Stimulated activated CD4-positive, alpha-beta T cell treated with anti-CD3 and anti-CD28 coated beads, Interleukin-4, amount 100 ng/mL, for 48 hours (primary cell): ENCODE measurements around the gene CCDC57.

Source experiments
- DNase-seq, 2 donors: peaks; one replicate each; pipeline ENCODE4 v3.0.0-alpha.2; 2020; ENCODE audit warnings: low read depth in 2 of 2

The CCDC57 gene

DNA sequence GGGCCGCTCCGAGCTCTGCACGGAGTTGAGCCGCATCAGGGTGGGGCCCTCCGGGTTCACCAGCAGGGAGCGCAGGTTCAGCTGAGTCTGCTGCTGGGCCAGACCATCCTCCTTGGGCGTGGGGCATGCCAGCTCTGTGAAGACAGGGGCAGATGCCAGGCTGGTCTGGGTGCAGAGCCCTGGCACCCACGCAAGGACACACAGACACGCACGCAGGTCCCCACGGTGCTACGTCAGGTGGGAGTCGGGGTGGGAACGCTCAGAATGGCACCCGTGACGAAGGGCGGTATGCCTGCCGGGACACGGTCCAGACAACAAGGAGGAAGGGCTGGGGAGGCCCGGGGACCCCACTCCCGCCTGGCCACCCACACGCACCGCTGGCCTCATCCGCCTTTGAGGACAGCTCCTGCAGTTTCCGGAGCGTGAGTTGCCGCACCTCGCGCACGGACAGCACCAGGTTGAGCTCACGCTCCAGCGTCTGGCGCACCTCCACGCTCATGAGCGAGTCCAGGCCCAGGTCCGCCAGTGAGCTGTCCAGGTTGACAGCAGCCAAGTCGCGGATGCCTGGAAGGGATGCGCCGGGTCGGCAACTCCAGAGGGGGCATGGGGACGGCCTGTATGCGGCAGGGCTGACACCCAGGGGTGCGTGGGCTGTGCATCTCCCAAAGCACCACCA lies 131.7 kb downstream of the CCDC57 start:
- no peak for DNase-seq

DNA sequence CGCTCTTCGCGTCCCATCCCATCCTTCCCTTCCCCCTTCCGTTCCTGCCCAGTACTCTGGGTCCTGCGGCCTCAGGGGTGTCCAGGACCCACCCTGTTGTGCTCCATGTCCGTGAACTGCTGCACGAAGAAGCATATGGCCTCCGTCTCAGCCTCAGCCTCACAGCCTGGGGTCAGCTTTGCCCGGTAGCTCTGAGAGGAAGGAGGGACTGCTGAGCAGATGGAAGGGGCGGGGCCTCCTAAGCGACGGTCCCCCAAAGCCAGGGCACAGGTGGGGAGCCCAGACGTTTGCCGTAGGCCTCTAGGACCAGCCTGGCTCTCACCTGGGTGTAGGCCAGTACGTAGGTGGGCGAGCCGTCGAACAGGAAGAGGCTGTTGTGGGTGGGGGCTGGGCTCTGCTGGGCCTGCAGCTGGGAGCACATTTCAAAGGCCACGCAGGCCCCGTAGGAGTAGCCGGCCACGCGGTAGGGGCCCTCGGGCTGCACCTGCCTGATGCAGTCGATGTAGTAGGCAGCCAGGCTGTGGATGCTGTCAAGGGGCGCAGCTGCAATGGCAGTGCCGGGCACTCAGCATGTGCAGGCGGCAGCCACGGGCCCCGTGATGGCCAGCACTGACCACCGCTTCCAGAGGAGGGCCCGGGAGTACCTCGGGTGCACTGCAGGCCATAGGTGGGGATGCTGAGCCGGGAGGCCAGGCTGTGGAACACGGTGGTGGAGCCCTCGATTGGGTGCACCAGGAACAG lies 132.4 kb downstream of the CCDC57 start:
- no peak for DNase-seq

DNA sequence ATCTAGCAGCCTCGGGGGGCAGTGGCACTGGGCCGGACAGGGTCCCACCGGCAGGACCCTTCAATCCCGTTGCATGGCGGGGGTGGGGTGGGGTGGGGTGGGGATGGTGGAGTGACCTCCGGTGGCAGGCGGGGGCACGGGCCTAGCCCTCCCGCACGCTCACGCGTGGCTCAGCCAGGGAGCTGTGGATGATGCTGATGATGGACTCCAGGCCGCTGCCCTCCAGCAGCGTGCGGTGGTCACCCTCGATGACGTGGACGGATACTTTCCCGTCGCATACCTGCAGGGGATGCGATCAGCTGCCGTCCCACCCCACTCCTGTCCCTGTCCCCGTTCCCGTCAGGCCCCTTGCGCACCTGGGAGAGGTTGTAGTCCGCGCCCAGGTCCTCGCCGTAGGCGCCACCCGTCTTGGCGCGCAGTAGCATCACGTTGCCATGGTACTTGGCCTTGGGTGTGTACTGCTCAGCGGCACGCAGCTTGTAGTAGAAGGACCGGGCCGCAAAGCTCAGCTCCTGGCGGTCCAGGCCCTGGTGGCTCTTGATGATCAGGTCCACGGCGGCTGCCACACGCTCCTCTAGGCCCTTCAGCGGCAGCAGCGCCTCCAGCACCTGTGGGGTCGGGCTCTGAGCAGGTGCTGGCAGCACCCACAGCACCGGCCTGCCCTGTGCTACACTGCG lies 133.5 kb downstream of the CCDC57 start:
- no peak for DNase-seq

DNA sequence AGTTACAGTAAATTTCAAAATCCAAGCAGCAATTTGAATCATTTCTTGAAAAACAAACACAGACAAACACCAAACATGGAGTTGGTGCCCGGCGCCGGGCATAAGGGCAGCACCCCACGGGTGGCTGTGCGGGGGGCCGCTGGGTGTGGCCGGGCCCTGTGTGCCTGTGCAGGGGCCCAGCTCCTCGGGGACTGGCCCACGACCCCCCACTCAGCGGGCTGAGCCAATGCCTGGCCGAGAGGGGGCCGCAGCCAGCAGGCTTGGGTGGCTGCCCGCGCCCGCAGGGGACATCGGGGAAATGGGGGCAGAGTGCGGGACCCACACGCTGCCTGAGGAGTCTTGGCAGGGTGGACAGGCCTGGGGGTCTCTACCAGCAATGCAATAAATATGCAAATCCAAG lies 134.2 kb downstream of the CCDC57 start:
- no peak for DNase-seq

GRCh38 chr17:82077617-82078358 lies 134.9 kb downstream of the CCDC57 start:
- no peak for DNase-seq

GRCh38 chr17:82076785-82077591 lies 135.7 kb downstream of the CCDC57 start:
- DNase-seq: no peak

DNA sequence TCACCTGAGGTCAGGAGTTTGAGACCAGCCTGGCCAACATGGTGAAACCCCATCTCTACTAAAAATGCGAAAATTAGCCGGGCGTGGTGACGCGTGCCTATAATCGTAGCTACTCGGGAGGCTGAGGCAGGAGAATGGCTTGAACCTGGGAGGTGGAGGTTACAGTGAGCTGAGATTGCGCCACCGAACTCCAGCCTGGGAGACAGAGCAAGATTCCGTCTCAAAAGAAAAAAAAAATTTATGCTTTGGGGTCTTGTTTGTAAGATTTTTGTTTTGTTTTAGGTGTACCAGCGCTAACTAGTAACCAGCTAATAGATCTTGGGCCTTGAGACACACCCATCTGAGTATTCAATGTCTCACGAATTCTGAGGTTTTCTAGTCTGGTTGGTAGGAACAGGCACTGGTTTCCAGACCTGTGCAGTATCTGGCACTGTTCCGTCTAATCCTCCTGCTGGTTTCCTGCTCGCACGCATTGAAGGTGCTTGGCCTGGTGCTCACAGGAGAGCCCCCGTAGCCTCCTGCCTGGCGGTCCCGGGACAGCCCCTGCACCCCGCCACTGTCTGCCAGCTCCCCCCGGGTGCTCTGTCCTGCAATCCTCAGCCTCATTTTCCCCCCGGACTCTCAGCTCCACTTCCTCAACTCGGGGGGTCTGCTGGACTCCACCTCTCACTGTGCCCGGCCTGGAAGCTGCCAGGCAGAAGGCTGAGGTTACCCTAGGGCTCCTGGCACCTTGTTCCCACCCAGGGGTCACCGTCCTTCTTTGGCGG lies 136.4 kb downstream of the CCDC57 start:
- no peak for DNase-seq

DNA sequence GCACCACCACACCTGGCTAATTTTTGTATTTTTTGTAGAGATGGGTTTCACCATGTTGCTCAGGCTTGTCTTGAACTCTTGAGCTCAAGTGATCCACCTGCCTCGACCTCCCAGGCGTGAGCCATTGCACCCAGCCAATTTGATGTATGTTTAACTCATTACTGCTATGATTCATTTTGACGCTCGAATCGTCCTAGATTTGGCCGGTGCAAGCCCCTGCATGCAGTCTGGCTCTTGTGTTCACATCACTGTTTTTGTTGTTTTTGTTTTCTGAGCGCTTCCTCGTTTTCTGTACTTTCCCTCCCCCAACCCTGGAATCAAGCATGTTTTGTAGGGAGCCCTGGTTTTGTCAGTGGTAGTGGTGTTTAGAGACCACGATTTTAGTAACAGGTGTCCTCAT lies 139.2 kb downstream of the CCDC57 start:
- DNase-seq: no peak

DNA sequence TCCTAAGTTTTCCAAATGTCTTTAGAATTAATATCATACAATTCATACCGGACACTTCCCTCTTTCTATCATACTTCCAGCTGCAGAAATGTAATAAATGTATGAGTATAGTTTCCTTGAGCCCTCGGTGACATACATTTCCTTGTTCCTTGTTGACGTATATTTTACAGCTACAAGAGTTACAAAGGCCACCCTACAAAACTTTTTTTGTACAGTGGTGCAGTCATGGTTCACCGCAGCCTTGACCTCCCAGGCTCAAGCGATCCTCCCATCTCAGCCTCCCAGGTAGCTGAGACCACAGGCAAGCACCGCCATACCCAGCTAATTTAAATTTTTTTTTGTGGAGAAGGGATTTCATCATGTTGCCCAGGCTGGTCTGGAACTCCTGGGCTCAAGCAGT lies 139.8 kb downstream of the CCDC57 start:
- no peak for DNase-seq

DNA sequence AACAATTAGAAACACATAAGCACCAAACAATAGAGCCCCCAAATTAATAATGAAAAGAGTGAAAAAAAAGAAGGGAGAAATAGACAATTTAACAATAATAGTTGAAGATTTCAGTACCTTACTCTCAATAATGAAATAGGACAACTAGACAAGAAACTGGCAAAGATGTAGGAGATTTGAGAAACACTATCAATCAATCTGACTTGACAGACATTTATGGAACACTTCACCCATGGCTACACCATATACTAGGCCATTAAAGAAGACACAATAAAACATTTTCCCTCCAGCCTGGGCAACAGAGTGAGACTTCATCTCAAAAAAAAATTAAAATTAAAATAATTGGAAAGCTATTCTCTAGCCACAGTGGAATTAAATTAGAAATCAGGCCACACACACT lies 142.0 kb downstream of the CCDC57 start:
- DNase-seq: no peak

GRCh38 chr17:82065638-82066303 lies 146.9 kb downstream of the CCDC57 start, which contains the start of gene DUS1L:
Gene DUS1L (minus strand): TSS chr17:82065804. CDS start chr17:82065059, 745 bp downstream.
- peak; percentile 59 to 63 for DNase-seq

GRCh38 chr17:82065193-82065637 lies 147.4 kb downstream of the CCDC57 start:
- peak in 1 of 2 donors; percentile 23 for DNase-seq

GRCh38 chr17:82064433-82065192 lies 148.0 kb downstream of the CCDC57 start:
- no peak for DNase-seq

DNA sequence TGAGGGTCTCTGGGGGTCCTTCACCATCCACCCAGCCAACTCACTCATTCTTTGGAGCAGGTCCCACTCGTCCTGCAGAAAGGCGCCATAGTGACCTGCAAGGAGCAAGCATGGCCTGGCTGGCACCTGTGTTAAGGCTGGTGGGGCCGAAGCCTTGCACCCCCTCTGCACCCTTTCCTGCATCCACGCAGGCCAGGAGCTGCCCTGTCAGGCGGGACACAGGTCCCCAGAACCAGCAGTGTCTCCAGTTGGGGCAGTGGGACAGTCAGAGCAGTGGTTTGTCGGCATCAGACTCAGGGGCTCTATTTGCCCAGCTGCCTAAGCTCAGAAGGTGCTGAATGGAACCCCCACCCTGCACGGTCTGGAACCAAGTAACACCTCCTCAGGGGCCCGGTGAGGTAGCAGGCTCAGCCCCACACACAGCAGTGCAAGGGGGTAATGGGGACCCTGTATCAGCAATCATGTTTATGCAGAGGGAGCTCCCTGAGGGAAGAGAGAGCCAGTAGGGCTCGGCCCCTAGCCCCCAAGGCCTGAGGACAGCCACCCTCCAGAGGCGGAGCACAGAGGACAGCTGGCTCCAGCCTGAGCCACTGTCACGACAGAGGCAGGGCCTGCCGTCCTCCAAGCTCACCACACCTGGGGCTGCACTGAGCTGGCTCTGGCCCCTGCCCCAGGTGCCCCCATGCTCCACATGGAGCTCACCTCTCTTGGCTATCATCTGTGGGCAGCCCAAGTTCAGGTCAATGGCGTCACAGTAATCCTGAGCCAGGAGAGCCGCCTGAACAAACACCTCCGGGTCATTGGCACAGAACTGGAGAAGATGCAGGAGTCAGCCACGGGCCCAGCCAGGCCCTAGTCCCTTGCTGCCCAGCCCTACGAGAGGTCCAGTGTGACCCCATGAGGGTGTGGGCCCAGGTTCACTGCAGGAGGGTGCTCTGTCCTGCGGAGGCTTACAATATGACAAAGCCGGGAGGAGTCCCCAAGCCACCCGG lies 148.9 kb downstream of the CCDC57 start:
- DNase-seq: no peak

DNA sequence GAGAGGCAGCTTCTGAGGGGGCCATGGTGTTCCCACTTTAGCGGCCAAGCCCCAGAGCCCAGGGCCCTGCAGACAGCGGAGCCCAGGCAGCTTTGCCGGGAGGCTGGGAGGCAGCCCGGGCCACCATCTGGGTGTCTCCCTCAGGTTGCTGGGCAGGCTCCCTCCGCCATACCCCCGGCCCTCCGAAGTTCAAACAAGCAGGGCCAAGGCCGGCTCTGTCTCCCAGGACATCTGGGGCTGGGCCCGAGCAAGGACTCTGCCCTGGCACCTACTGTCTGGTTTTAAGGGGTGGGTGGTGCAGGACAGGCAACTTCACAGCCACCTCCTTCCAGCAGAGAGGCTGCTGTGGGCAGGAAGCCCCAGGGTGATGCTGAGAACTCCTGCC lies 149.7 kb downstream of the CCDC57 start:
- DNase-seq: no peak

DNA sequence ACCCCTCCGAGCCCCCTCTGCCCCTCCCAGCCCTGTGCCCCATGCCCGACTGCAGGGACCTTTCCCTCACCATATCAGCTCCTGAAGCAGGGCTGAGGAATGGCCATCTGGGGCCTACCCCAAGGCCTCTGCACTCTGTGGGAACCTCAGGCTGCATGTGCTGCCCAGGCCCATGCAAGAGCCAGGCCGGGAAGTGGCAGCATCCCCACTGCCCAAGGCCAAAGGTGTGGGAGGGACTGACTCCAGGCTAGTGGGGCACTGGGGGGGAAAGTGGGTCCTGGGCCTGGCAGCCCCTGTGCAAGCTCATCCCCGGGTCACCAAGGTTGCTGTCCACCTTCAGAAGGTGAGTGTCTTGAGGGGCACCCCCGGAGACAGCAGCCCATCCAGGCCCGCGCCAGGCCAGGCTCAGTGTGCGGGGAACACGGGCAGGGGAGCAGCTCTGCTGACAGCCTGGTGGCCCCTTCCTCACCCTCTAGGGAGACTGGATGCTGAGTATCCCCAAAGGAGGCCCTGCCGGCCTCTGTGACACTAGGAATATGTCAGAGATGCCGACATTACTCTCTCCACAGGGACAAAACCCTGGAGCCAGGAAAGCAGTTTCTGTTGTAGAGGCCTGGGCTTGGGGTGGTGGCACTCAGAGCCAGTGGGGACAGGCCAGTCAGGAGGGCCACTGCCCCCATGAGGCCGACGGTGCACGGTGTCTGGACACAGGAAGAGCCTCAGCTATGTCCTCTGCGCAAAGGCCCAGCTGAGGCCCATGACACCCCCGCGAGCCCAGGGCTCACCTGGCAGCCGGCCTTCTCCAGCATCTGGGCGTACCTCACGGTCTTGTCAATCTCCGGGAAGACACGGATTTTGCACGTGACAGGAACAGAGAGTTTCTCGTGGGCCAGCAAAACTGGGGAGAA lies 150.3 kb downstream of the CCDC57 start:
- DNase-seq: no peak
